Keratinocyte (primary cell): ENCODE results near the gene RELA. TPM values are rescaled to one million over a fixed set of nuclear protein-coding genes. Genes with fewer than 3 reads are reported as not detected.
A peak's percentile ranks its signal among the peaks of the same experiment; 100 is the strongest.

Experiments used
- DNase-seq: peaks from one replicate; pipeline ENCODE4 v3.0.0-alpha.2; 2011; ENCODE audit warnings: low read depth, missing footprints, low spot score
- FAIRE-seq: peaks from 2 replicates; lab custom pipeline; 2011; peaks lifted over from hg19 to GRCh38; lab: Jason Lieb, UNC
- H2AFZ ChIP-seq: 2 replicates; pipeline ENCODE4 v1.6.0; 2012; ENCODE audit warnings: low read length, control low read depth, inconsistent platforms; ENCODE audit not compliant: control insufficient read depth
- H3K27ac ChIP-seq: 2 replicates; pipeline ENCODE4 v1.5.1; 2011; ENCODE audit warnings: low read length; ENCODE audit not compliant: control insufficient read depth, insufficient read depth
- H3K27me3 ChIP-seq: 3 replicates; pipeline ENCODE4 v1.6.0; 2011; ENCODE audit warnings: low read length; ENCODE audit not compliant: control insufficient read depth, insufficient read depth; ENCODE audit errors: extremely low read depth
- H3K36me3 ChIP-seq, 2 experiments: 2 replicates in 1 of 2; 3 replicates in 1 of 2; pipeline ENCODE4 v1.5.1; 2011; ENCODE audit warnings: low read length in 2 of 2, mild to moderate bottlenecking in 1 of 2; ENCODE audit not compliant: control insufficient read depth in 2 of 2, insufficient read depth in 2 of 2; ENCODE audit errors: extremely low read depth in 1 of 2
- H3K4me1 ChIP-seq: 3 replicates; pipeline ENCODE4 v1.5.1; 2011; ENCODE audit warnings: low read length; ENCODE audit not compliant: control insufficient read depth, insufficient read depth; ENCODE audit errors: extremely low read depth
- H3K4me2 ChIP-seq: 3 replicates; pipeline ENCODE4 v1.6.0; 2011; ENCODE audit warnings: low read depth, low read length; ENCODE audit not compliant: control insufficient read depth, insufficient read depth; ENCODE audit errors: extremely low read depth
- H3K4me3 ChIP-seq, 3 experiments: fragments of 200-600 bp in 1 of 3; sonication (generic) in 1 of 3; 2 replicates in 2 of 3; 3 replicates in 1 of 3; pipeline ENCODE4 v1.5.1; 2011 to 2016; ENCODE audit warnings: low read length in 3 of 3, mild to moderate bottlenecking in 3 of 3, control low read depth in 2 of 3, inconsistent platforms in 1 of 3, low read depth in 1 of 3, mixed read lengths in 1 of 3, mixed run types in 1 of 3, moderate library complexity in 1 of 3; ENCODE audit not compliant: control insufficient read depth in 2 of 3, insufficient read depth in 2 of 3; ENCODE audit errors: extremely low read depth in 1 of 3
- H3K79me2 ChIP-seq: 2 replicates; pipeline ENCODE4 v1.6.0; 2012; ENCODE audit warnings: low read length; ENCODE audit not compliant: control insufficient read depth, insufficient read depth
- H3K9ac ChIP-seq: 3 replicates; pipeline ENCODE4 v1.6.0; 2011; ENCODE audit warnings: low read length; ENCODE audit not compliant: control insufficient read depth, insufficient read depth; ENCODE audit errors: extremely low read depth
- H3K9me1 ChIP-seq: 3 replicates; pipeline ENCODE4 v1.6.0; 2011; ENCODE audit warnings: low read length; ENCODE audit not compliant: control insufficient read depth, insufficient read depth; ENCODE audit errors: extremely low read depth
- H3K9me3 ChIP-seq: 2 replicates; pipeline ENCODE4 v1.5.1; 2012; ENCODE audit warnings: low read depth, low read length; ENCODE audit not compliant: control insufficient read depth
- H4K20me1 ChIP-seq: 3 replicates; pipeline ENCODE4 v1.6.0; 2011; ENCODE audit warnings: low read length; ENCODE audit not compliant: control insufficient read depth, insufficient read depth; ENCODE audit errors: extremely low read depth
- CTCF ChIP-seq, 3 experiments: IDR thresholded peaks in 1 of 3; conservative IDR thresholded peaks in 1 of 3; optimal IDR thresholded peaks in 1 of 3; 2 replicates in 2 of 3; 3 replicates in 1 of 3; pipeline versions ENCODE3 to v1.5.1; 2011; ENCODE audit warnings: low read length in 3 of 3, mild to moderate bottlenecking in 3 of 3, moderate library complexity in 2 of 3, control low read depth in 1 of 3, inconsistent platforms in 1 of 3; ENCODE audit not compliant: insufficient read depth in 2 of 3; ENCODE audit errors: extremely low read depth in 1 of 3
- EZH2 ChIP-seq: IDR thresholded peaks from one replicate; pipeline ENCODE4 v1.6.1; 2012; ENCODE audit warnings: inconsistent platforms, mild to moderate bottlenecking, low read length, moderate library complexity
- dilution Hi-C: fragments of 300-500 bp; cut with MboI; formaldehyde crosslinking; loops from one replicate; pipeline ENCODE4 v1.7.0; 2020; ENCODE audit warnings: low sequenced_read_pairs; ENCODE audit not compliant: extremely low pct_ligation_motif_present
- polyA plus RNA-seq, 5 experiments: library from polyadenylated mRNA; depleted of rRNA in 3 of 5; stranded (reverse) in 3 of 5; stranded (forward) in 1 of 5; unstranded in 1 of 5; fragments of >200 nt; gene quantifications; 1 replicate in 1 of 5; 2 replicates in 3 of 5; 3 replicates in 1 of 5; pipeline versions ENCODE4 v1.2.1 to v1.2.3, GENCODE V29; 2011 to 2012; ENCODE audit warnings: missing spikeins in 2 of 5, low read depth in 1 of 5, low replicate concordance in 1 of 5

Gene RELA
- polyA plus RNA-seq, 1 donor (not counting 4 experiments of a cell fraction or from before 2014, with no cell fraction given) = 20.4 TPM

- H4K20me1 ChIP-seq = no peaks in the 10 kb centered on the region
- no peaks in the 10 kb centered on the region for H3K9me3 ChIP-seq
- H3K27ac ChIP-seq = no peak overlapping the region
- H3K27me3 ChIP-seq = no peaks in the 10 kb centered on the region
- H3K4me3 ChIP-seq = no peak overlapping the region
- H3K79me2 ChIP-seq = peaks cover 36% of the 10 kb centered on the region
- FAIRE-seq = no peak
- no peak overlapping the region for H3K4me2 ChIP-seq
- dilution Hi-C loops = no loop called here
- TF ChIP-seq CTCF (optimal IDR thresholded peaks at IDR 0.05 in 1 of 3, IDR thresholded peaks at IDR 0.05 in 1 of 3, conservative IDR thresholded peaks at IDR 0.05 in 1 of 3; ENCODE audit: extremely low read depth in 1 of 3, insufficient read depth in 2 of 3, low read length in 3 of 3) = no peak
- no peak for TF ChIP-seq EZH2
- H2AFZ ChIP-seq = no peak overlapping the region
- H3K4me1 ChIP-seq = peaks cover 24% of the 10 kb centered on the region
- no peak overlapping the region for H3K9ac ChIP-seq
- DNase-seq = no peak
- peaks cover 23 to 30% of the 10 kb centered on the region in 2 experiments for H3K36me3 ChIP-seq
- H3K9me1 ChIP-seq = no peaks in the 10 kb centered on the region
Measured at GRCh38 chr11:65609229-65609628, 53.5 kb downstream of the RELA start.

GRCh38 chr11:65607614-65608426 lies 54.9 kb downstream of the RELA start:
- no peak overlapping the region for H2AFZ ChIP-seq
- FAIRE-seq = no peak
- H3K9me1 ChIP-seq = no peaks in the 10 kb centered on the region

More at GRCh38 chr11:65607614-65608426, 54.9 kb downstream of the RELA start:
- dilution Hi-C loops = no loop called here
- Histone ChIP-seq H3K79me2 (peaks cover 23% of the 10 kb centered on the region), H3K27ac (no peak overlapping the region), H3K4me1 (peaks cover 18% of the 10 kb centered on the region), H3K9me3 (no peaks in the 10 kb centered on the region), H3K4me3 (peak overlapping the region in 1 of 3 experiments; percentile 34), H3K36me3 (peaks cover 26 to 27% of the 10 kb centered on the region in 2 experiments), H3K9ac (no peak overlapping the region), H3K4me2 (peak overlapping the region; percentile 58), H4K20me1 (no peaks in the 10 kb centered on the region), H3K27me3 (no peaks in the 10 kb centered on the region)
- DNase-seq = no peak
- TF ChIP-seq EZH2 (no peak), CTCF (optimal IDR thresholded peaks at IDR 0.05 in 1 of 3, IDR thresholded peaks at IDR 0.05 in 1 of 3, conservative IDR thresholded peaks at IDR 0.05 in 1 of 3; ENCODE audit: extremely low read depth in 1 of 3, insufficient read depth in 2 of 3, low read length in 3 of 3) (no peak)
